GM13976 (cell line): Measurements from ENCODE around the gene CSAG1.
"Not testable (repeated sequence)": the region's sequence is repeated elsewhere in the genome, so short reads cannot be mapped to it uniquely, and the experiment has no call there.

Experiments
- DNase-seq: peaks from one replicate; pipeline ENCODE4 v3.0.0; 2012; ENCODE audit warnings: low spot score
- in situ Hi-C: fragments of 300-500 bp; cut with MboI; formaldehyde crosslinking; loops from one replicate; pipeline ENCODE4 v1.12.0; 2022; ENCODE audit warnings: low sequenced_read_pairs, mixed read lengths, inconsistent platforms; ENCODE audit not compliant: unreplicated experiment
- TF ChIP-seq, protein P1 (sequence below): IDR thresholded peaks from 2 replicates; pipeline ENCODE4 v1.5.1; 2012; ENCODE audit warnings: borderline replicate concordance, mild to moderate bottlenecking; ENCODE audit not compliant: insufficient read depth; ENCODE audit errors: extremely low read depth, missing control alignments, control extremely low read depth

The CSAG1 gene

GRCh38 chrX:152733261-152733975 lies at the start of gene CSAG1, which contains the start of gene MAGEA12:
Gene CSAG1 (minus strand): TSS chrX:152733721. CDS start chrX:152732460, 1,261 bp downstream.
Gene MAGEA12 (plus strand): TSS chrX:152733757. CDS start chrX:152736162, 2,405 bp downstream.
- DNase-seq = no peak
- in situ Hi-C loops = no loop called here

DNA sequence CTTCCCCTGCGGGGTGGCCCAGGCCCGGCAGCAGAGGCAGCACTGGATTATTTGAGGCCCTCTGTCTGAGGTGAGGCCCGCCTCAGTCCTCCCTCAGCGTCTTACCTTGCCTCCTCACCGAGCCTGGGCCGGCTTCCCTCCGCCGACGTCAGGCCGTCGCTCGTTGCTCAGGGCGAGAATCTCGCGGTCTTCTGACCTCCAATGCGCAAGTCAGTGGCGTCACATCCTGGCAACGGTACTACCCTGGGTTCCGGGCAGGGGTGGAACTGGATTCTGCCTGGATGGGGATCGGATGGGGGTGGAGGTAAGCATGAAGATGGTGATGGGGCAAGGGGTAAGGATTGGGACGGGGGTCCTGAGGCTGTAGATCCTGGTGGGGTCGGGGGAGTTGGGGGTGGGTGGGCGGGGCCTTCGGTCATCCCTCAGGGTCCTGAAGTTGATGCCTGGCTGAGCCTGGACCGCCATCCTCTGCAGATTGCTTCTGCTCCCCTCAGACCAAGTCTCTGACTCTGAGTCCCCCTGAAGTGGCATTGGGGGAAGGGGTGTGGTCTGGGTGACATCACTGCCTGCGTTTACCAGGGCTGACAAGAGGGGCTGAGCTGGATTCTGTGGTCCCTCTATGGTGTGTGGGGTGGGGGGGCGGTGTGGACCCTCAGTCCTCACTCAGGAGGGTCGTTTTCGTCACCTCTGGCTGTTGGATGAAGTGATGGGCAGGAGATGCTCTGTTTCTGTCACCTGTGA lies 36.2 kb upstream of the CSAG1 start, which contains the start of gene MAGEA6:
TSS of gene MAGEA6 (minus strand) at position 141 of the 741 bp plus-strand sequence. CDS start 2,039 bp downstream, outside the sequence.
- DNase-seq, in situ Hi-C loops: not testable (repeated sequence)

More at GRCh38 chrX:152733261-152733975, at the start of gene CSAG1, which contains the start of gene MAGEA12:
- TF ChIP-seq, protein P1, sequence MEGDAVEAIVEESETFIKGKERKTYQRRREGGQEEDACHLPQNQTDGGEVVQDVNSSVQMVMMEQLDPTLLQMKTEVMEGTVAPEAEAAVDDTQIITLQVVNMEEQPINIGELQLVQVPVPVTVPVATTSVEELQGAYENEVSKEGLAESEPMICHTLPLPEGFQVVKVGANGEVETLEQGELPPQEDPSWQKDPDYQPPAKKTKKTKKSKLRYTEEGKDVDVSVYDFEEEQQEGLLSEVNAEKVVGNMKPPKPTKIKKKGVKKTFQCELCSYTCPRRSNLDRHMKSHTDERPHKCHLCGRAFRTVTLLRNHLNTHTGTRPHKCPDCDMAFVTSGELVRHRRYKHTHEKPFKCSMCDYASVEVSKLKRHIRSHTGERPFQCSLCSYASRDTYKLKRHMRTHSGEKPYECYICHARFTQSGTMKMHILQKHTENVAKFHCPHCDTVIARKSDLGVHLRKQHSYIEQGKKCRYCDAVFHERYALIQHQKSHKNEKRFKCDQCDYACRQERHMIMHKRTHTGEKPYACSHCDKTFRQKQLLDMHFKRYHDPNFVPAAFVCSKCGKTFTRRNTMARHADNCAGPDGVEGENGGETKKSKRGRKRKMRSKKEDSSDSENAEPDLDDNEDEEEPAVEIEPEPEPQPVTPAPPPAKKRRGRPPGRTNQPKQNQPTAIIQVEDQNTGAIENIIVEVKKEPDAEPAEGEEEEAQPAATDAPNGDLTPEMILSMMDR = no peak

DNA sequence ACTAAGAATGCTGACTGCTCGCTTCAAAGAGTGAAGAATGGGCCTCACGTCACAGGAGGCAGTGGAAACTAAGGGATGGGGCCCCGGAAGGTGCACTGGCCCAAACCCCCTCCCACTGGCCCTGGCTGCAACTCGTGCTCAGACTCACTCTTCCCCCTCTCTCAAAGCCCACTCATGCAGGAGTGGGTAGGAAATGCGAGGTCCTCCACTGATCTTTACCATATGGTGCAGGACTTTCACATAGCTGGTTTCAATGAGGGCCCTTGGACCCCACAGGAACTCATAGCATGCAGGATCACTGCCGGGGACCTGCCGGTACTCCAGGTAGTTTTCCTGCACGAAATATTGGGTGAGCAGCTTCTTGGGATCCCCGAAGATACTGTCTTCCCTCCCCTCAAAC lies 33.0 kb upstream of the CSAG1 start:
- DNase-seq, in situ Hi-C loops: not testable (repeated sequence)

- in situ Hi-C loops, DNase-seq: not testable (repeated sequence)
Measured at GRCh38 chrX:152761582-152761981, 28.1 kb upstream of the CSAG1 start.

DNA sequence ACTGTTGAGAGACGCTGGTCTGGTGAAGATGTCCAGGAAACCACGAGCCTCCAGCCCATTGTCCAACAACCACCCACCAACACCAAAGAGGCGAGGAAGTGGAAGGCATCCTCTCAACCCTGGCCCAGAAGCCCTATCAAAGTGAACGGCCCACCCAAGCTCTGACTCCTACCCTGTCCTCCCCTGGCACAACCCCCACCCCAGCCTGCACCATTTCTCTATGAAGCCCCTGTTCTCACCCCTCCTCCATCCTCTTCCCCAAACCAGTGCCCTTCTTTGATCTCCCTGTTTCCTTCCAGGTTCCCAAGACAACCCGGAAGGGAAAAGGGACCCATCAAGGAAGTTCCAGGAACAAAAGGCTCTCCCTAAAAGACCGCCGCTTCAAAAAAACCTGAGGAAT lies 26.0 kb upstream of the CSAG1 start:
- DNase-seq, in situ Hi-C loops: not testable (repeated sequence)

DNA sequence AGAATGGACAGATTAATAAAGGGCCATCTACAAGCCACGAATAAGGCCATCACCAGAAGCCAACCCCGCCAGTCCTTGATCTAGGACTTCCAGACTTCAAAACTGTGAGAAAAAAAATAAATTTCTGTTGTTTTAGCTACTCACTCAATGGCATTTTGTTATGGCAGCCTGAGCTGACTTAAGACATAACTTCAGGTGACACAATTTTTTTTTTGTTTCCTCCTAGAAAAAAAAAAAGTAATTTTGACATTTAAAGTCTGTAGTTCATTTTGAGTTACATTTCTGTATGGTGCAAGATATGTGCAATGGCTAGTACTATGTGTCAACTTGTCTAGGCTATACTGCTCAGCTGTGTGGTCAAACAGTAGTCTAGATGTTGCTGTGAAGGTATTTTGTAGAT lies 25.4 kb upstream of the CSAG1 start, which contains the start of gene CSAG3:
TSS of gene CSAG3 (plus strand) at position 301 of the 400 bp plus-strand sequence.
- DNase-seq, in situ Hi-C loops: not testable (repeated sequence)

DNA sequence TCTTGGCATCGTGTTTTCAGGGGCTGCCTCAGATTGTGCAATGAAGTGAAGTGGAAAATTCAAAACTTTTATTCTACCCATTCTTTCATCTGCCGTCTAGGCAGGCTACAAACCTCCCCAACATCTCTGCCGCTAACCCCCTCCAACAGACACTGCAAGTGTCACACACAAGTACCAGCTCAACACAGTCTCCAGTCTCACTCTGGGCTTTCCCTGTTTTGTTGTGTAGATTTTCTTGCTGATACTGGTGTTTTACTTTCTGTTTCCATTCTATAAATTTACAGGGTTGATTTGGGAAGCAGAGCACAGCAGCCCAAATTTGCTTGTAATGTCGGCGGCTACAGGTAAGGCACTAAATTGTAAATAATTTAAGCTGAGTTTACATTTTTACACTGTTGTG lies 21.4 kb upstream of the CSAG1 start:
- in situ Hi-C loops, DNase-seq: not testable (repeated sequence)

GRCh38 chrX:152753686-152754650 lies 20.4 kb upstream of the CSAG1 start, which contains the start of gene MAGEA2:
Gene MAGEA2 (minus strand): TSS chrX:152753842. CDS start chrX:152751363, 2,479 bp downstream.
- DNase-seq, in situ Hi-C loops: not testable (repeated sequence)

DNA sequence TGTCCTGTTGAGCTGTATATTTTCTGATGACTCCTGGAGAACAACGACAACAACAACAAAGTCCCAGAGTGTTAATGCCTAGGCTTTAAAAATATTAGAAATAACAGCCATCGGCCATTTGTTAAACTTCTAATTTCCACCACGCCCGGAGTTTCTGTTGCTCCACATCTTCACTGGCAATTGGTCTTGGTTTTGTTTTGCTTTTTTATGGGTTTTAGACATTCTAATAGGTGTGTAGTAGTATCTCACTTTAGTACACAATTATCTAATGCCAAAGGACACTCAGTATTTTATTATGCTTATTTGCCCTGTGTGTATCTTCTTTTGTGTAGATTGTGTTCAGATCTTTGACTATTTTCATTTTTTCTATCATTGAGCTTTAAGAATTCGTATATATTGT lies 5.0 kb upstream of the CSAG1 start:
- TF ChIP-seq, protein P1 = no peak
- no peak for DNase-seq
- in situ Hi-C loops = no loop called here

DNA sequence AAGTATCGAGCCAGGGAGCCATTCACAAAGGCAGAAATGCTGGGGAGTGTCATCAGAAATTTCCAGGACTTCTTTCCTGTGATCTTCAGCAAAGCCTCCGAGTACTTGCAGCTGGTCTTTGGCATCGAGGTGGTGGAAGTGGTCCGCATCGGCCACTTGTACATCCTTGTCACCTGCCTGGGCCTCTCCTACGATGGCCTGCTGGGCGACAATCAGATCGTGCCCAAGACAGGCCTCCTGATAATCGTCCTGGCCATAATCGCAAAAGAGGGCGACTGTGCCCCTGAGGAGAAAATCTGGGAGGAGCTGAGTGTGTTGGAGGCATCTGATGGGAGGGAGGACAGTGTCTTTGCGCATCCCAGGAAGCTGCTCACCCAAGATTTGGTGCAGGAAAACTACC lies 3.0 kb upstream of the CSAG1 start:
- in situ Hi-C loops, DNase-seq: not testable (repeated sequence)
